HG03039 (cell line): Measurements from ENCODE around the gene THAP4.

ENCODE experiments used
- ATAC-seq: cut with Tn5 transposase; IDR thresholded peaks from one replicate; pipeline ENCODE4 v1.9.1; 2021; ENCODE audit warnings: mild to moderate bottlenecking, moderate library complexity; ENCODE audit not compliant: unreplicated experiment

The THAP4 gene

DNA sequence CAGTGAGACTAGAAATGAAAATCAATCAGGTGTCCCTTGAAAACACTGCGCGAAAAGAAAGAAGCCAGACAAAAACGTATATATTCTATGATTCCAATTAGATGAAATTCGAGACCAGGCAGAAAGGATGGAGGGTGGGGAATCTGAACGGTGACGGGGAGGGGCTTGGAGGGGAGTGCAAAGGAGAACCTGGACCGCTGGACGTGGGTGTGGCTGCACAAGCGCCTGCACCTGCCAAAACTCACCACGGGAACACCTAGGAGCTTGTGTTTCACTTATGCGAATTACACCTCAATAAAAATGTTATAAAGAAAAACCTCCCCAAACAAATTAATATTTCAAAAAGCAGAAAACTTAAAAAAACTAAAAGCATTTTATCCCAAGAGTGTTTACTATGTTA is 21.9 kb downstream of the THAP4 start:
- no peak for ATAC-seq

DNA sequence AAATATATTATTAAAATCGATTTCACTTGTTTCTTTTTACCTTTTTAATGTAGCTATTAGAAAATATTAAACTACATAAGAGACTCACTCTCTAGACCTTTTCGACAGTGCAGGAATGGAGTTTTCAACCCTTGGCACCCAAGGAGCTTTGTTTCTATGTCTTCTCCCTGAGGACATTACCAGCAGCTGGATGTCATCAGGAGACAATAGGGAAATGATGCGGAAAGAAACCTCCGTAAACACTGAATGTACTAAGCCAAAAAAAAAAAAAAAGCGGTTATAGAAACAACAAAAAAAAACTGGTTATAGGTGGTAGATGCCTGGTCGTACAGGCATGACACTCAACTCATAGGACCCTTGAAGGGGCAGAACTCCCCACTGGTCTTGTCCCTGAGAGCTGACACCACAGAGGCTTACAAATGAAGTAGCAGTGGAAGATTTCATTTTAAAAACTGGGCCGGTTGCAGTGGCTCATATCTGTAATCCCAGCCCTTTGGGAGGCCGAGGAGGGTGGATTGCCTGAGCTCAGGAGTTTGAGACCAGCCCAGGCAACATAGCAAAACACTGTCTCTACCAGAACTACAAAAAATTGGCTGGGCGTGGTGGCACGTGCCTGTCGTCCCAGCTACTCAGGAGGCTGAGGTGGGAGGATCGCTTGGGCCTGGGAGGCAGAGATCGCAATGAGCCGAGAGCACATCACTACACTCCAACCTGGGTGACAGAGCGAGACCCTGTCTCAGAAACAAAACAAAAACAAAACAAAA is 23.8 kb downstream of the THAP4 start:
- ATAC-seq, result no peak

DNA sequence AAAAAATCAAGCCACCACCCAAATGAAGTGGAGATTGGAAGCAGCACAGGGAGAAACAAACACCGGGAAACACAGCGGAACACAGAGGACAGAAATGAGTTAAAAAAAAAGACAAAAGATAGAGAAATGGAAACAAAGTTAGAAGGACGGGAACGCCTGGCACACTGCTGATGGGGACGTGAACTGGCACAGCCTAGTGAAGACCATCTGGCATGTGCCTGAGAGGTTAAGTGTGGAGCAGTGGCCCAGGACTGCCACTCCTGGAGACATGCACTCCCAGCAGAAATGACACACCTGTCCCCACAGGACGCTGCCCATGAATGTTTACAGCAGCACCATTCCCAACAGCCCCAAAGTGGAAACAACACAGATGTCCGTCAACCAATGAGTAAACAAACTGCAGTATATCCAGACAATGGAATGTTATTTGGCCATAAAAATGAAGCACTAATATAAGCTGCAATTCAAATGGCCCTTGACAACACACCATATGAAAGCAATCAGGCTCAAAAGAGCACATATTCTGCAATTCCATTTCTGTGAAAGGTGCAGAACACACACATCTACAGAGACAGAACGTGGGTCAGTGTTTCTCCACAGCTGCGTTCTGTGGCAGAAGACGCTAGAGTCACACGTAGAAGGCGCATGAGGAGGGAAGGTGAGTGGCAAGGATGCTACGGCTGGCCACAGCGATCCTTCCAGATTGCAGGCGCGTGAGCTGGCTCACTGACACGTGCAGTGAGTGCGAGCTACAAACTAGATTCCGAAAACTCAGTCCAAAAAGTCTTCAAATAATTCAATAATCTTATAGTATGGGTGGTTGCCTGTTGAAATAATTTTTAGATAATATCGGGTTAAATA is 24.6 kb downstream of the THAP4 start:
- ATAC-seq, result no peak

DNA sequence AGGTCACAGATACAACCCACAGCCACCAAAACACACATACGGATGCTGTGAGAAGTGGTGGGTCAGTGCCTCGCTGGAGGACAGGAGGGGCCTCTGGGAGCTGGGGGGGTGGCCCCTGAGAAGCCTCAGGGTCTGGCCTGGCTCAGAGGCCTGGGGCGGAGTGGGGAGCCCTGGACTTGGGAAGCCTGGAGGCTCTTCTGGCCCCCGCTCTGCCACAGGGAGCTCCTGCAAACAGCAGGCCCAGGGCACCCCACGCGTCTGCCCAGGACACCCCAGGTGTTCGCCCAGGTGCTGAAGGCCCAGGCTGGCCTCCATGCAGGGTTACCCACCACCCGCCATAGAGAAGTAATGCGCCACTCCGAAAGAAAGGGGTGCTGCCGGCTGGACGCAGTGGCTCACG is 25.9 kb downstream of the THAP4 start:
- no peak for ATAC-seq

DNA sequence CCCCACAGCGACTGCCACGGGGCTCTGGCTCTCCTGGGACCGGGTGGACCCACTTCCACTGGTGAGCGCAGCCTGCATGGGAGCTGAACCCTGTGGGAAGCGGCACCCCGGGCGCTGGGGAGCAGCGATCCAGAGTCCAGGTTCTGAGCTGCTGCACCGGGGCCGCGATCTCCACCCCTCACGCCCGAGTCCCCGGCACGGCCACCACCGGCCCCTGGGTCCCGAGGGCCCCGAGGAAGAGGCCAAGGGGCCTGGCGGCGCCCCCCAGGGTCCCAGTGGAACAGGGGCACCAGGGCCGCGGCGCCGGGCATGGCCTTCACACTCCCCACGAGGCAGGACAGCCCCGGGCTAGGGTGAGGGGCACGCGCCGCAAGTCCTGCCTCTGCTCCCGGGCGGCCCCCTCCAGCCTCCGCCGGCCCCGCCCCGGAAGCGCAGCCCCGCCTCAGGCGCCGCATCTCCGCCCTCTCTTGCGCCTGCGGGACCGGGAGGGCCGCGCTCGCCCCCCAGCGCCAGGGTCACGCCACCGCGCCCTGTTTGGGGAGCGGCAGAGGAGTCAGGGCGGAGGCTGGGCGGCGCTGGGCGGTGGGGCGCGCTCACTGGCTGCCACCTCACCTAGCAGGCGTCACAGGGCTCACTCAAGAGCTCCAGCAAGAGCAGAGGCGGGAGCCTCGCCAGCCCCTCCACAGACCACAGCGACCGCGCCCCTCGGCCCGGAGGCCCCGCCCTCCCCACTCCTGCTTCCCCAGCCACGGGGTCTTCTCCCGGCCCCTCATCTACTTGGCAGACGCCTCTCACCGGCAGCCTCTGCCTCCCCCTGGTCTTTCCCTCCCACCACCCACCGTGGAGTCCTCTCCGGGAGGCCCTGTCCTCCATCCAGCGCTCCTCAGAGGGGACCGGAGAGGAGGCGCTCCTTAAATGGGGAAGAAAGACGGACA is 26.8 kb downstream of the THAP4 start:
- ATAC-seq, result peak; percentile 89

DNA sequence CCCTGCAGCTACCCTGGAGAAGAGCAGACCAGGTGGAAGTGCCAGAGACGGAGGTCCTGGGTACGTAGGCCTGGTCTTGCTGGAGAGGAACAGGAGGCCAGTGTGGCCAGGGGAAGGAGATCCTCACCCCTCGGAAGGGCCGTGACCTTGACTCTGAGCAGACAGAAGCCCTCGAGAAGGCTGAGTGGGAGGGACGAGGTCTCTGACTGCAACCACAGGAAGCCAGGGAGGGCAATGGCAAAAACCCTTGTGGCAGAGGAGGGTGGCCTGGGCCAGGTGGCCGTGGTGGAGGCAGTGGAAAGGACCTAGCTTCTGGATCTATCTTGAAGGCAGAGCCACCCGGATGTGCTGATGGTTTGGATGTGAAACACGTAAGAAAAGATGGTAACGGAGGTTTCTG is 28.1 kb downstream of the THAP4 start:
- no peak for ATAC-seq

DNA sequence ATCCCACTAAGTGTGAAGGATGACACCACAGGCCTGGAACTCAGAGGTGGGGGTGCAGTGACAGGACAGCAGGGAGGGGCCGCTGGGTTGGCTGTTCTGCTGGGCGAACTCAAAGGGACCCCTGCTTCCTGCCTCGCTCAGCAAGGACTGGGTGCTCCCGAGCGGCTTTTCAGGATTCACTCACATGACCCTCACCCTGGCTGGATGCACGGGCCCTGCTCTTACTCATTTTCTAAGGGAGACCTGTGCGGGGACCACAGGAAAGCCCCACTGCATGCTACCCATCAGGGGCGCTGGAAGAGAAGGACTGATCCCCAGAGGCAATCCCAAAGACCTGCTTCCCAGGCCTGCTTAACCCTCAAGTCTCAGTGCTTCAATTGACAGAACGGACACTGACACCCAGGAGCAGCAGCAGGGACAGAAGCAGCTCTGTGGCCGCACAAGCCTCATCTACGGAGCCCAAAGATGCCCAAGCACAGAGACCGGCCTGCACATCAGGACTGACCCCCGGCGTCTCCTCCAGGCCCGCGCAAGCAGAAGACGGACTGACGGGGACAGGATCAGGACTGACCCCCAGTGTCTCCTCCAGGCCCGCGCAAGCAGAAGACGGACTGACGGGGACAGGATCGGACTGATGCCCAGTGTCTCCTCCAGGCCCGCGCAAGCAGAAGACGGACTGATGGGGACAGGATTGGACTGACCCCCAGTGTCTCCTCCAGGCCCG is 29.6 kb downstream of the THAP4 start:
- no peak for ATAC-seq

DNA sequence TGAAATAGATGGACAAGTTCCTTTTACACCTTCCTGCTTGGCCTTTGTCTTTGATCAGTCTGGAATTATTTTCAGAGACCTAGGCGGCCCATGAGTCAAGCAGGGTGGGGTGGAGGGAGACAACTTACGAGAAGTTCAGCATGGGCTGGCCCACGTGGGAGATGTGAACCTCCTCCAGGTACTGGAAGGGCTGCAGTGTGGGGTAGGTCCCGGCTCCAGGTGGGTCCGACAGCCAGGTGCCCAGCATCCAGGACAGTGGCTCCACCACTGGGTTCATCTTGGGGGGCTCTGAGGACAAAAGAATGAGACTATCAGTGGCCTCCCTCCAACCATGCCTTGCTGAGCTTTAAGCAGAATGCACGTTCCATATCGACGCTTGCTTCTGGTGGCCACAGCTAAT is 30.8 kb downstream of the THAP4 start:
- ATAC-seq, result no peak

DNA sequence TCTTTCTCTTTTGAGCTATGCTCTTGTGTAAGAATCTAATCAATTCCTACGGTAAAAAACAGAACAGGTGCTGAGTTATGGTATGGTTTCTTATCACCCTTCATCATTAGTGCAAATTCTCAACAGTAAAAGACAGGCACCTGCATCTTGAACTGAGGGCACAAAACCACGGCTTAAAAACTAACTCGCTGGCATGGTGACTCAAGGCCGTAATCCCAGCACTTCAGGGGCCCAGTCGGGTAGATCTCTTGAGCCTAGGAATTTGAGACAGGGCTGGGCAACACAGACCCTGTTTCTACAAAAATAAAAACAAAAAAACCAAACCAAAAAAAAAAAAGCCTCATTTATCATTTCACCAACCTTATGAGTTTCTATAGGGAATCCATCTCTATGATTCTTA is 33.3 kb downstream of the THAP4 start:
- ATAC-seq, result no peak

DNA sequence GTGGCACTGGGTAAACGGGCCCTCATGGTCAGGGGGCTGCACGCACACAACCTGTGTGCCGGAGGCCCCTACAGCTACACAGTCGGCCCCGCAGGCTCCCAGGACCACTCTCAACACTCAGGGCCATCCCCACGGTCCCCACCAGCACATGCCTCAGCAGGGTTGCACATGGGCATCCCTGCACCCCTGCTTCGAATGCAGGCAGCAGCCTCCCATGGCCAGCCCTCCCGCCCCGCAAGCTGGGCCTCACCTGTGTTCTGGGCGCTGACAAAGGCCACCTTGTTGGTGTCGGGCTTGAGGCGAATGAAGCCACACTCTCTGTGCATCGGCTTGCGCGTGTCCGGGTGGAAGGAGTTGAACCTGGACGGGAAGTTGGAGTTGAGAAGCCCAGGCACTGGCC is 34.2 kb downstream of the THAP4 start:
- no peak for ATAC-seq

DNA sequence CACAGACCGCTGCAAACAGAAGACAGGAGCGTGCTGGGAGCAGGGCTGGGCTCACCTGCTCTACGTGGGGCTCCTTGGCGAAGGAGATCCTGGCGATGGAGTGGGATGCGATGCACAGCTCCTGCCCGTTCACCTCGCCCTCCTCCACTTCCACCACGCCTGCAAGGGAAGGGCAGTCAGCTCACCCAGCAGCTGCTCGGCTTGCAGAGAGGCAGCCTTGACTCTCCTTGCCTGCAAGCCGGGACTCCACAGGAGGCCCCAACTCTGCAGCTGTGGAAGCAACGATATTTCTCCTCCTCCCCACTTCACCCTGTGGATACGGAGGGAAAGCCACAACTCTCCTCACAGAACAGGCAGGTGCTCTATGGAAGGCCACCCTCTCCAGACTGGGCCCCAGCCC is 35.1 kb downstream of the THAP4 start:
- ATAC-seq, result no peak

DNA sequence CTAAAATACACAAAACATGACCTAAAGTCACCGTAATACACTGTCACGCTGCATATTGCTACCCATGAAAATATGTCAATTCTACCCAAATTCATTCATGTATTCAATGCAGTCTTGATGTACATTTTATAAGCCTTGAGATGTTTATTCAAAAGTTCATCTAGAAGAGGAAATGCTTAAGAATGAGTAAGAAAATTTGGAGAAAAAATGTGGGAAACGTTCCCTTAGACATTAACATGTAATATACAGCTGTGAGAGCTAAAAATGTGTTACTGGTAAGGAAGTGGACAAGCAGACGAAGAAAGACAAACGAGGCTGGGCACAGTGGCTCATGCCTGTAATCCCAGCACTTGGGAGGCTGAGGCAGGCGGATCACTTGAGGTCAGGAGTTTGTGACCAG is 37.3 kb downstream of the THAP4 start:
- ATAC-seq, result no peak

DNA sequence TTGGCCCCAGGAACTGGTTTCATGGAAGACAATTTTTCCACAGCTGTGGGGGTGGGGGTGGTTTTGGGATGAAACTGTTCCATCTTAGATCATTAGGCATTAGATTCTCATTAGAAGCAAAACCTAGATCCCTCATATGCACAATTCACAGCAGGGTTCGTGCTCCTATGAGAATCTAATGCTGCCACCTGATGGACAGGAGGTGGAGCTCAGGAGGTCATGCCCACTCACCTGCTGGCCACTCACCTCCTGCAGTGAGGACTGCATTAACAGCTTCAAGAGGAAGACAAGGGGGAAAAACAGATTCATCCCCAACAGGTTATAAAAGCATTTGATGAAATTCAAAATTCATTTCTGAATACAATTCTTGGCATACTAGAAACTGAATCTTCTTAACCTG is 38.5 kb downstream of the THAP4 start:
- no peak for ATAC-seq

DNA sequence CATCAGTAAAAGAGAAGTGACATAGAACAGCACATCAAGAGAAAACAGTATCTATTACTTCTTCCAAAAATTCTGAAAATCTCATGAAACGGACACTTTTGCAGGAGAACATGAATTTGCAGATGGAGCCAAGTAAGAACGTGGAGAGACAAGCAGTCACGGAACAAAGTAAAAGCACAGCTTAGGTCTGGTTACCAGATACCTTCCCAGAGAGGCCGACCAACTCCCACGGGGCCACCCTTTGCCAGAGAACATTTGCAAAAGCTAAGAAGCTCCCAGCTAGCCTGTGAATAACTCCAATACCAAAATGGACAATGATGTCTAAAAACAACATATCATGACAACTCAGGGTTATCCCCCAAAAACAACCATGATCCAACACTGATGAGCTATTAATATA is 38.9 kb downstream of the THAP4 start:
- ATAC-seq, result no peak

DNA sequence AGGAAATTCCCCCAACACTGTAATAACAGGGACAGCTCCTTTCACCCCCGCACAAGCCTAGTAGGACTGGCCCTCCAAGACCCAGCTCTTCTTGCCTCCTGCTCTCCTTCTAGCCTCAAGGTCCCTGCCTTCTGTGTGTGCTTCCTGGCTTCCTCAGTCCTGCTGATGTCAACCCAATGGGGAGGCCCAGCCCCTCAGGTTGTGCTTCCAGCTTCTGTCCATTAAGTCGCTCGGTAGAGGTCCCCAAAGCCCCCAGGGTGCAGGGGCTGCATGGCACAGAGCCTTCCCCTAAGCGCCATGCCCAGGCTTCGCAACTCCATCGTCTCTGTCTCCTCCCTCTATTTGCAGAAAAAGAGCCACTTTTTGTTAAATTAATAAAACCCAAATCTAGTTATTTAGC is 39.4 kb downstream of the THAP4 start:
- no peak for ATAC-seq

DNA sequence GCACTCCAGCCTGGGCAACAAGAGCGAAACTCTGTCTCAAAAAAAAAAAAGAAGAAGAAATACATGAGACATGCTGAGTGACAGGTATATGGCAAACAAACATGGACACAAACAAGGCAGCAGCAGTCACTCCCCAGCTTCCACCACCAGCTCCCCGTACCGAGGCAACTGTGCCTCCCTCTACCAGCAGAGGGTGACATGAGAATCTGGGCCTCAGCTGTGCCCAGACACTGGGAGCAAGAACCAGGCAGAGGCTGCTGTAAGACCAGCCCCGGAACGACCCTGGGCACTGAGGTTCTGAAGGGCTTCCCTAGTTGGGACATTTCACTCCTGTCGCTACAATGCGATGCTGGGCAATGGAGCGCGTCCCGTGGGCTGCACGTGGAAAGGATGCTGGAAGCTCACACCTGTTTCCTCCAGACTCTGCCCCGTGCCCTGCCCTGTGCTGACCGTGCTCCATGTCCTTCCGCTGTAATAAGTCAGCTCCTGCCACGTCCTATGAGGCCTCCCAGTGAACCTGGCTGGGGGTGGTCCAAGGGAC is 41.3 kb downstream of the THAP4 start:
- no peak for ATAC-seq

DNA sequence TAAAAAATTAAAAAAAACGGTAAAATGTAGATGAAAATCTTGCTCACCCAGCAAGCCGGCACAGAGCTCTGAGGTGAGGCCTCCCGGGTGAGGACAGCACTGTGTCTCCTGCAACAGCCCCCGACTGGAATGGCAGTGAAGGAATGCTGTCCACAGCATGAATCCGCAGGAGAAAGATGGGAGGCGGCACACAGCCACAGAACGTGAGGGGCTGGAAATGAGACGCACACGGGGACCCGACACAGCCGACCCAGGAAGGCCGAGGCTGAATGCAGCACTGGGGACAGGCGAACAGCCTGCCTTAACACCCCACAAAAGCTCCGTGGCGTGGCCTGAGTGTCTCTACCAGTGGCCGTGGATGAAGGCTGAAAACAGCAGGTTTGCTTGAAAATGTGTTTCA is 43.7 kb downstream of the THAP4 start:
- ATAC-seq, result no peak

DNA sequence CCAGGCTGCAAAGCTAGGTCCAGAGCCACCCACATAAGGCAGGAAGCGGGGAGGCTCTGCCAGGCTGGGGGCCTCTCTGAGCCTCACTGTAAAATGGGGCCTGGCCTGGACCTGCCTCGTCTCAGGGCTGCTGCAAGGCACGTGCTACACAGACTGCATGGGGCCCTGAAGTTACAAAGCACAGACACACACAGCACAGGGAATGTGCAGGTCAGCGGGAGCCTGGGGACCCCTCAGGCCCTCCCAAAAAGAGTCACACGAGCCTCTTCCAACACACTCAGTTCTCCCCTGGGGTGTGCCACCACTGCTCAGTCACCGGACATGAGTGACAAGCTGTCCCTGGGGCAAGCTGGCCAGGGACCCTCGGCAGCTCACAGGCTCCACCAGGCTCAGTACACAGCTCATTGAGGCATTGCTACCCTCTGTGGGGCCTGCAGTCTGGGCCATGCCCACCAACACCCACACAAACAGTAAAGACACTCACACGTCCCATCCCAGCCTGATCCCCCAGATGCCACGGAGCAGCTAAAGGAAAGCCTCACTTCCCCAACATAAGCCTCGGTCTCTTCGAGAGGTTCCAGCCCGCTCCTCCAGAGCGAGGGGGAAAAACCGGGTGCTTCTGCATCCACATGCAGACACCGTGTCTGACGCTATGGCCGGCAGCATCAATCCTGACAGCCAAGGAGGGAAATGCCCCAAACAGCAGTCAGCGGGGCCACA is 44.7 kb downstream of the THAP4 start:
- ATAC-seq, result no peak
